ENCODE results near the gene LEFTY1.

The LEFTY1 gene

GRCh38 chr1:225915538-225915991, 26.6 kb upstream of the LEFTY1 start:
- DNase-seq (ENCODE audit: low read depth in 3 of 3, low spot score in 1 of 3): no peak

DNA sequence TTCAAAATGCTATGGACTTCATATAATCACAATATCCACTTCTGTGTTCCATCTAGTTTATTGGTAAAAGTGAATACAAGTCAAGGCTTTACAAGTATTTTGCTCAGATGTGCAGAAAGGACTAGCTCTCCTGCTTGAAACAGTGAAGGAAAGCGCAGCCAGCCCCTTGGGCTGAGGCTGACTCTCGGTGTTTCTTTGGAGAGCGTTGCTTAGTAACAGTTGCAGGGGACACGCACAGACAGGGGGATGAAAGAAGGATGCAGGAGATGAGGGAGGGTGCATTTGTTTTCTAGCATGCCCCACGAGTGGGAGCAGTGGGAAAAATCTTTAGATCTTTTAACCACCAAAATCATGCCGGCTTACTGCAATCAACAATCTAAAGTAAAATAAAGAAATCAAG, 26.0 kb upstream of the LEFTY1 start:
- no peak for DNase-seq (ENCODE audit: low read depth in 3 of 3, low spot score in 1 of 3)

DNA sequence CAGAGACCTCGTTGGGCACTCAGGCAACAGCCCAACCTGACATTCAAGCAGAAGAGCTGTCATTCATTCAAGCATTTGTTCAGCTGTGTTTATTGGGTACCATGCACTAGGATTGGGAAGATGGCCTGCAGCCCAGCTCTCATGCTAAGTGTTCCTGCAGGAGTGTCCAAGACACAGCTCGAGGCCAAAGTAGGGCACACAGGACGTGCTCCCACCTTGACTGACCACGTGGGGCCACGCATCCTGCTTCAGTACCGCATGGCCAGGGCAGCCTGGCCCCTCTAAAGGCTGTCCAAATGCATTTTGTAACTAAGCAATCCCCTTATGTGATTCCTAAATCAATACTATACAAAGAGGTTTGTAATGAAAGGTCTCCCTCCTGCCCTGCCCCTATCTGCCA, 25.4 kb upstream of the LEFTY1 start:
- no peak for DNase-seq (ENCODE audit: low read depth in 3 of 3, low spot score in 1 of 3)

- peak in 2 of 3 donors; percentile 55 to 70 for DNase-seq (ENCODE audit: low read depth in 3 of 3, low spot score in 1 of 3)
These were observed 22.5 kb upstream of the LEFTY1 start for GRCh38 chr1:225911191-225912130.

DNA sequence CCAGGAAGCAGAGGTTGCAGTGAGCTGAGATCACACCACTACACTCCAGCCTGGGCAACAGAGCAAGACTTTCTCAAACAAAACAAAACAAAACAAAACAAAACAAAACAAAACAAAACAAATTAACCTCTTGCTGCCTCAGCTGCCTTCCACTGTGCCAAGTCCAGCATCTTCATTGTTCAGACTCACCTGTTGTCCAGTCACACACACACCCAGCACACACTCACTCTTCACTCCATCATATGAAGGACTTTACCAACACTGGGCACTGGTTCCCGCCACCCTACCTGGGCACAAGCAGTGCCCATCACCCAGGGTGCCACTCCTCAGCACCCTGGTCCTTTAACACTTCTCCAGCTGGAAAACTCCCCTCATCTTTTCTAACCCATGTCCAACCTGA, 20.5 kb upstream of the LEFTY1 start:
- no peak for DNase-seq (ENCODE audit: low read depth in 3 of 3, low spot score in 1 of 3)

DNA sequence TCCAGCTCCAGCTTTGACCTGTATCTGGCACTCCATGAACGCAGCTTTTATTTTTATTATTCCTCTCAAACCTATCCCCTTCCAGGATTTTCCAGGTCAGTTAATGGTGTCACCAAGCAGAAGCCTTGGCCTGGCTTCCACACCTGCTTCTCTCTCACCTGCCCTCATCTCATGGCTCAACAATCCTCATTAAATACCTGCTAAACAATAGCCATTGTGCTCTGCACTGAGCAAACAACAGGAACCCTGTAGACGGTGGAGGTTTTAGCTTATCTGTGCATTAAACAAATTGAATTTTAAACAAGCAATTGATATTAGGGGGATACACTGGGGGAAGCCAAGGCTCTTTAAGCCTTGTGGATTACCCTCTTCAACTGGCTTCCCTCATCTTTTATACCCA, 19.8 kb upstream of the LEFTY1 start:
- no peak for DNase-seq (ENCODE audit: low read depth in 3 of 3, low spot score in 1 of 3)

DNA sequence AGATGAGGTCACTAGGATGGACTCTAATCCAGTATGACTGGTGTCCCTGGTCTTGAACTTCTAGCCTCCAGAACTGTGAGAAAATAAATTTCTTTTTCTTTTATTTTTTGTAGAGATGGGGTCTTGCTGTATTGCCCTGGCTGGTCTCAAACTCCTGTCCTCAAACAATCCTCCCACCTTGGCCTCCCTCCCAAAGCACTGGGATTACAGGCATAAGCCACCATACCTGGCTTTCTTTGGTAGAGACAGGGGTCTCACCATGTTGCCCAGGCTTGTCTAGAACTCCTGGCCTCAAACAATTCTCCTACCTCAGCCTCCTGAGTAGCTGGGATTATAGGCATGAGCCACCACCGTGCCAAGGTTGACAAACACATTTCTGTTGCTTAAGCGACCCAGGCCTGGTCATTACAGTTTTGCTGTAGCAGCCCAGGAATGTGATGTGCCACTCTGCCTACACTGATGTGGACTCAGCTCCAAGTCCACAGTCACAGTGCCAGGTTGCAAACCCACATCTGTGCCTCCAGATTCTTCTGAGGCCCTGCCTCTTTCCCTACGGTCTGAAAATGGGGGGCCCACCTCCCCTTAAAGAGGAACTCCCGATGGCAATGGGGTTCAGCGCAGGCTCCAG, 19.2 kb upstream of the LEFTY1 start:
- no peak for DNase-seq (ENCODE audit: low read depth in 3 of 3, low spot score in 1 of 3)

DNA sequence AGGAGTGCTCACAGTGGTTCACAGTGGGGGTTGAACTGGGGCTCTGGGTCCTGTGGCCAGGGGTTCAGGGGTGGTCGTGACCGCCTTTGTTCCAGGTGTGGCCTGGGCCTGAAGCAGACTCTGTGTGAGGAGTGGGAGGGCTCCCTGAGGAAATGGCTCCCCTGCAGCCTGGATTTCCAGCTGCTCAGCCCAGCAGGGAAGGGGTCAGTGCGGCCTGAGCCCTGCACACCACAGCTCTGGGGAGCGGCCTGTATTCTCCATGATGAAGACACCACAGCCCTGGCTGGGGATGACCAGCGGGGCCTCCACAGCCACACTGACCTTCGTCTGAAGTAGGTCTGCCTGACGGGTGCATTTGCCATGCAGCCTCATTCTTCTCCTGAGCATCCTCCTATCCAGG, 18.4 kb upstream of the LEFTY1 start:
- DNase-seq (ENCODE audit: low read depth in 3 of 3, low spot score in 1 of 3): no peak

- no peak for DNase-seq (ENCODE audit: low read depth in 3 of 3, low spot score in 1 of 3)
These were observed 17.5 kb upstream of the LEFTY1 start for GRCh38 chr1:225906467-225906866.

- DNase-seq (ENCODE audit: low read depth in 3 of 3, low spot score in 1 of 3): no peak
These were observed 14.7 kb upstream of the LEFTY1 start for GRCh38 chr1:225903623-225904022.

DNA sequence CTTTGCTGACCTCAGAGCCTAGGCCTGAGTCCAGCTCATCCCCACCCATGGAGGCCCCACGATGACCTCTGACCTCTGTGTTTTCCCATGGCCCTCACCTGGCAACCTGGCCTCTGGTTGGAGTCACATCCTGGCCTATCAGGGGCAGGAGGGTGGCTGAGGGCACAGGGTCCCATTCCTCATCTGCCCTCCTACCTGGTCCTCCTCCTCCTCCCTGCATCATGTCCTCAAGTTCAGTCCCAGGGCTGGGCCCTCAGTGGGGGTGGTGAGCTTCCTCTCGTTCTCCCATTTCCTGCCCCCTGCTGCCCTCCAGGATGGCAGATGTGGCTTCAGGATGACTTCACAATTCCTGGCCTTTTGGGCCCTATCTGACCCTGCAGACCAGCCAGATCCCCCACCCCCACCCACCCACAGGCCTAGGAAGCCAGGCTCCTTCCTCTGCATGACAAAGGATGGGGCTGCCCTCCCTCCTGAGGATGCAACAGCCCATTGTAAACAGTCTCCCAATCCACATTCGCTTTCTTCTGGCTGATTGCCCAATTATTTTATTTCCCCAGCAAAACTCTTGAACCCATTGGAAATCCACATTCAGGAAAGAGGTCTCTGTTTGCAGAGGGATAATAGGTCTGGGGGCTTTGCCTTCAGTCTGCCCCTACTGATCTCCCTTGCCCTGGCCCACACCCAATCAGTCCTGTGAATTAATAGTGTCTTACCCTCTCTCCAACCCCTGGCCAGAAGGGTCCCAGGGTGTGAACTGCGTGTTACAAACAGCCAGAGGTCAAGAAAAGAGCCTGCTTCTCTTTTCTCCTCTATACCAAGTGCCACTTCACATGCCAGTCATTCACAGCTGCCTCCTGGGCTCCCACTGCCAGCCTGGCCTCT, 10.3 kb upstream of the LEFTY1 start:
- DNase-seq (ENCODE audit: low read depth in 3 of 3, low spot score in 1 of 3): no peak

- peak in 1 of 3 donors; percentile 17 for DNase-seq (ENCODE audit: low read depth in 3 of 3, low spot score in 1 of 3)
These were observed 8.9 kb upstream of the LEFTY1 start for GRCh38 chr1:225897595-225898514.

DNA sequence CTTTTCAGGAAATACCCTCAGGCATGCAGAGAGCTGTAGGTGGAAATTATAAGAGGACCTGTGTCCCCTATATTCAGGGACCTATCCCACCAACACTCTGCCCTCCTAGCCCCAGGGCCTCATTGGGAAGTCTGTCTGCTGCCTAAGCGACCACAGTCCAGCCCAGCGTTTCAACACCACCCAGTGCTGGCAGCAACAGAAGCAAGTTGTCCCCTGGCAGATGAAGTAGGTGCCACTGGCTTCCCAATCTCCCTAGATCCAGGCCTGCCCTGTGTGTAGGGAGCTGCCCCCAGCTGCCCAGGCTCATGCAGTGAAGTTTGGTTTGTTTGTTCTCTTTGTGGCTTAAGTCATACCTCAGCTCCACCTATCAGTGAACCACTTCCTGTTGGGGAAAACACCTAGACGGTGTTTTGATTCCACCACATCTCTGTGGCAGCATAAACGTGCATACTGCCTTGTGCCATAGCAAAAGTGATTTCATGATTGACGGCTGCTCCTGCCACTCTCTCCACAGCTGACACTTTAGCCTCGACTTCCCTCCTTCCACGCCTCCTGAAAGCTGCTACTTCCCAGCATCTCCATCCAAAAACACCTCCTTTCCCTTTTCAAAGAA, 8.1 kb upstream of the LEFTY1 start:
- DNase-seq (ENCODE audit: low read depth in 3 of 3, low spot score in 1 of 3): peak in 1 of 3 donors; percentile 52

- no peak for DNase-seq (ENCODE audit: low read depth in 3 of 3, low spot score in 1 of 3)
These were observed 7.5 kb upstream of the LEFTY1 start for GRCh38 chr1:225896494-225896893.

DNA sequence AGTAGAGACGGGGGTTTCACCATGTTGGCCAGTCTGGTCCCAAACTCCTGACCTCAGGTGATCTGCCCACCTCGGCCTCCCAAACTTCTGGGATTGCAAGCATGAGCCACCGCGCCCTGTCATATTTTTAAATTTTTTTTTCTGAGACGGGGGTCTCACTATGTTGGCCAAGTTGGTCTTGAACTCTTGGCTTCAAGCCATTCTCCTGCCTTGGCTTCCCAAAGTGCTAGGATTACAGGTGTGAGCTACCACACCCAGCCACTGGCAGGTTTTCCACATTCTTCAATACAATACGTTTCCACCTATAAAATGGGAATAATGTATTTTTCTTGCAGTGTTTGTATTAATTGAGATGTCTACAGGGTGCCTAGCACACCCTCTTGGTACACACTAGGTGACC, 3.4 kb upstream of the LEFTY1 start:
- no peak for DNase-seq (ENCODE audit: low read depth in 3 of 3, low spot score in 1 of 3)

- no peak for DNase-seq (ENCODE audit: low read depth in 3 of 3, low spot score in 1 of 3)
These were observed 2.5 kb upstream of the LEFTY1 start for GRCh38 chr1:225891229-225891972.

- DNase-seq (ENCODE audit: low read depth in 3 of 3, low spot score in 1 of 3): no peak
These were observed 1.6 kb upstream of the LEFTY1 start for GRCh38 chr1:225890346-225891228.

- no peak for DNase-seq (ENCODE audit: low read depth in 3 of 3, low spot score in 1 of 3)
These were observed 797 bp upstream of the LEFTY1 start for GRCh38 chr1:225889743-225890142.
